ENCODE results near the gene BRMS1. TPM values are rescaled to one million over a fixed set of nuclear protein-coding genes. Genes with fewer than 3 reads are reported as not detected.

BRMS1 gene
- total RNA-seq, 3 donors from 2014 or later: 52.0 to 61.6 (median 54.3) TPM

DNA sequence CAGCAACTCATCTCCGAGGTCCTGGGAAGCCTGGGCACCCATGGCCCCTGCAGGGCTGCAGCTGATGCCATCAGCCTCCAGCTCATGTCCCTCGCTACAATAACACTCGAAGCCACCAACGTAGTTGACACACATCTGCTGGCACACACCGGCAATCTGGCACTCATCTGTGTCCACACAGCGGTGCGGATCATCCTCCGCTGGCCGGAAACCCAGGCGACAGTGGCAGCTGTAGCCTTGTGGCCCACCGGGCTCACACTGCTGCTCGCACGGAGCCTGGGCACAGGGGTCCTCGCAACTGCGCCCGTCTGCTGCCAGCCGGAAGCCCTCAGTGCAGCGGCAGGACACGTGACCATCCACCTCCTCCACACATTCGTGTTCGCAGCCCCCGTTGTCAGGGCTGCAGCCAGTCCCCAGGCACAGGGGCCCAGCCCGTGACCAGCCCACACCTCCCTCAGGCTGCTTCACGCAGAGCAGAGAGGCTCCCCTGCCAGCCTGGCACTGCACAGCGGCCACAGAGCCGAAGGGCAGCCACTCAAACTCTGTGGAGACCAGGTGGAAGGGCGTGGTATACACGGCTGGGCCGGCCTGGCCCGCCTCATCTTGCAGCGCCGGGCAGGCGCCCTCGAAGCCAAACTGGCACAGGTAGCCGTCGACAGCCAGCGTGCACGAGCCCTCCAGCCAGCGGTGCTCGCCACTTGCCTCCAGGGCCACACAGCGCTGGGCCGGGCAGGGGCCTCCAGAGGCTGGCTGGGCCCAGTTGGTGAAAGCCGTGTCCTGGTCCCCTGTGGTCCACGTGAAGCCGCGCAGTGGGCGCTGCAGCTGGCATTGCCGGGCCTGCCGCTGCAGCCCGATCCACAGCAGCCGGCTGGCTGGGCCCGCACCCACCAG is 28.7 kb downstream of the BRMS1 start:
- intact Hi-C loops (cut with DNase I; ENCODE audit: low total_unique reads): no loop called here
- H3K27me3 ChIP-seq: peaks cover 3% of the 10 kb centered on the region in 2 donors
- TF ChIP-seq CTCF (IDR thresholded peaks at IDR 0.05): no peak
- TF ChIP-seq POLR2A (IDR thresholded peaks at IDR 0.05): no peak
- no peak for TF ChIP-seq POLR2AphosphoS5 (IDR thresholded peaks at IDR 0.05)
- H3K9me3 ChIP-seq: no peaks in the 10 kb centered on the region
- no peaks in the 10 kb centered on the region for H3K36me3 ChIP-seq
- peaks cover 13 to 14% of the 10 kb centered on the region in 2 donors for H3K4me1 ChIP-seq
- no peak for DNase-seq (ENCODE audit: low spot score in 2 of 2)
- peak overlapping the region; percentile 67 to 95 for H3K27ac ChIP-seq
- H3K4me3 ChIP-seq: peak overlapping the region; percentile 53 to 77 (median 64)

DNA sequence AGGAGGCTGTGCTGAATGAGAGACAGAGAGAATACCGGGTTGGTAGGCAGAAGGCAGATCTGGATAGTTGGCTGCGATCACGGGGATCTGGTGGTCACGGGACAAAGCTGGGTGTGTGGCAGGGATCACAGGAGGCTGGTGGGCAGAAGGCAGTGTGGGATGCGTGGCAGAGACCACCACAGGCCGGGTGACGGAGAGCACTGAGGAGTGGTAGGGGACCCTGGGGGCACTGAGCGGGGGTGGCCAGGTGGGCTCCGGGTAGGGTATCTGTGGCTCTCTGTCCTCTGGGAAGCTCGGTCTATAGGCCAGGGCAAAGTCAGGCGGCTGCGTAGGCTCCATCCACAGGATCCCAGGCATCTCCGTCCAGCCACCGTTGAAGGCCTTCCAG is 29.4 kb downstream of the BRMS1 start:
- peak overlapping the region; percentile 30 to 95 for H3K27ac ChIP-seq
- peak overlapping the region; percentile 53 to 77 (median 64) for H3K4me3 ChIP-seq
- DNase-seq (ENCODE audit: low spot score in 2 of 2): no peak
- no peaks in the 10 kb centered on the region for H3K36me3 ChIP-seq
- TF ChIP-seq POLR2AphosphoS5 (IDR thresholded peaks at IDR 0.05) (no peak), POLR2A (IDR thresholded peaks at IDR 0.05) (no peak), CTCF (IDR thresholded peaks at IDR 0.05) (no peak)
- no peaks in the 10 kb centered on the region for H3K9me3 ChIP-seq
- H3K4me1 ChIP-seq: peaks cover 13 to 14% of the 10 kb centered on the region in 2 donors
- H3K27me3 ChIP-seq: peaks cover 3% of the 10 kb centered on the region in 2 donors
- intact Hi-C loops (cut with DNase I; ENCODE audit: low total_unique reads): no loop called here

DNA sequence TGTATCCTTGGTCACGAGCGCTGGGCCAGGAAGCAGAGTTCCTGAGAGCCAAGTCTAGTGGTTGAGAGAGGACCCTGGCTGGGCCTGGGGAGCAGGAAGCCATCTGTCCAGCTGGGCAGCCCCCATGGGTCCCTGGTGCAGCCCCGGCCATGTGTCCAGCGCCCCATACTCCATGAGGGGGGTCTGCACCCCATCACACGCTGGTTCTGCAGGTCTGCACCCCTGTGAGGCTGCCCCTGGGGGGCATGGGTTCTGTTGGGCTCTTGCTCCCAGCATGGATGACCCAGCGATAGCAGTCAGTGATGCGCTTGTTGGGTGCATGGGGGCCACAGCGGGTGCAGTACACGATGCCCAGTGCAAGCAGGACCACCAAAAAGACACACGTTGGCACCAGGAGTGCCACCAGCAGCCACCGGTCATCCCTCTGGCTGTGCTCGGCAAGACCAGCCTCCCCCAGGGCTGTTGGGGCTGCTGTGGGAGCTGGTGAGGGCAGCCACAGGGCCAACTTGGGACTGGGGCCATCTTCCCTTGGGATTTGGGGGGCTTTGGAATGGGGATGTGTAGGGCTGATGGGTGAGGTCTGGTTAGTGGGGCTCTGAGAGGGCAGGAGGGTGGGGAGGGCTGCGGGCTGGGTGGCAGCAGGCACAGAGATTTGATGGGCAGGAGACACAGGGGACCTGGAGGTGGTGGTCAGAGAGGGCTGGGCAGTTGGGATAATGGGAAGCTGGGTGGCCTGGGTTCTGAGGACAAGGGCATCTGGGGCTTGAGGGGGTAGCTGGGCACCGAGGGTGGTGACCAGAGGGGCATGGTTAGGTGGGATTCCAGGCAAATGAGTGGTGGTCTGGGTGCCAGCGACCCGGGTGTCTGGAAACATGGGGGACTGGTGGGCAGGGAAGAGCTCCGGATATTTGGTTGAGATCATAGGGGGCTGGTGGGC is 30.1 kb downstream of the BRMS1 start:
- H3K4me3 ChIP-seq: peak overlapping the region; percentile 53 to 77 (median 64)
- intact Hi-C loops (cut with DNase I; ENCODE audit: low total_unique reads): no loop called here
- TF ChIP-seq POLR2A (IDR thresholded peaks at IDR 0.05) (no peak), POLR2AphosphoS5 (IDR thresholded peaks at IDR 0.05) (no peak)
- peaks cover 13 to 14% of the 10 kb centered on the region in 2 donors for H3K4me1 ChIP-seq
- H3K9me3 ChIP-seq: no peaks in the 10 kb centered on the region
- no peak for DNase-seq (ENCODE audit: low spot score in 2 of 2)
- no peaks in the 10 kb centered on the region for H3K36me3 ChIP-seq
- peak overlapping the region; percentile 30 to 95 for H3K27ac ChIP-seq
- peaks cover 3% of the 10 kb centered on the region in 2 donors for H3K27me3 ChIP-seq

- DNase-seq (ENCODE audit: low spot score in 2 of 2): no peak
- Histone ChIP-seq H3K27ac (peak overlapping the region; percentile 83 to 95), H3K27me3 (peaks cover 3% of the 10 kb centered on the region in 2 donors), H3K36me3 (no peaks in the 10 kb centered on the region), H3K4me1 (peaks cover 13 to 14% of the 10 kb centered on the region in 2 donors), H3K9me3 (no peaks in the 10 kb centered on the region), H3K4me3 (peak overlapping the region; percentile 53 to 77 (median 64))
- intact Hi-C loops (cut with DNase I; ENCODE audit: low total_unique reads): no loop called here
- TF ChIP-seq POLR2A (IDR thresholded peaks at IDR 0.05) (no peak), POLR2AphosphoS5 (IDR thresholded peaks at IDR 0.05) (no peak), CTCF (IDR thresholded peaks at IDR 0.05) (no peak)
Measured at GRCh38 chr11:66314186-66314501, 30.8 kb downstream of the BRMS1 start.

DNA sequence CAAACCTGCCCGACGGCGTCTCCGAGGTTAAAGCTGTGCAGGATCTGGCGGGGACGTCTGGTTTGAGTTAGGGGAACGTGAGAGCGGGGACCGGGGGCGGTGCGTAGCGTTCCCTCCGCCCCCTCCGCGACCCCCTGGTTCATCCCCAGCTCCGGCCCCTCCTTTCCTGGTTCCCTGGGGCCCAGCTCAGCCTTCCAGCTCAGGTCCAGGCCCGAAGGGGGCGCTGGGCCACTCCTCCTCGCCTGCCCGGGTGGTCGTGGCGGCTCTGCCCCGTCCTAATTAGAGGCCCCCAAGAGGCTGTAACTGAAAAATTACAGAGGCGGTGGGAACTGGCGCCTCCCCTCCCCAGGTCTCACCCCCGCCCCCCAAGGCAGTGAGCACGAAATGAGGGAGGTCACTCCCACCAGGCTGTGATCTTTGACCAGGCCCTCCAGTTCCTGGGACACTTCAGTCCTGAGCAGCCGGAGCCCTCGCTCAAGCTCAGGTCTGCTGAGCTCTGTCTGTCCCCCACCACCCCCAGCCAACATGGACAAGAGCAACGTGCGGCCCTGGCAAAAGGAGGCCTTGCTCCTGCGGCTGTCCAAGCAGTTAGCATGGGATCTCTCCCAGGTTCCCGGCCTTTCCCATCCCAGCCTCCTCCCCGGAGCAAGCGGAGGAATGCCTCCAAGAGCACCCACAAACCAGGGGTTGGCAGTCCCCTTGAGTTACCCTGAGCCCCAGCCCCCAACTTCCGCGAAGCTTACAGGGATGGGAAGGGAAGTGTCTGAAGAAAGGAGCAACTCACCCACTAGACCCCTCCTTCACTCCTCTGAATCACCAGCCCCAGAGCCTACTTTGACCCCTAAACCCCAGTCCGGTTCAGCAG is 31.4 kb downstream of the BRMS1 start:
- intact Hi-C loops (cut with DNase I; ENCODE audit: low total_unique reads): no loop called here
- Histone ChIP-seq H3K27me3 (peaks cover 3% of the 10 kb centered on the region in 2 donors), H3K4me3 (peak overlapping the region; percentile 53 to 77 (median 64)), H3K9me3 (no peaks in the 10 kb centered on the region), H3K36me3 (no peaks in the 10 kb centered on the region), H3K4me1 (peaks cover 10 to 13% of the 10 kb centered on the region in 2 donors), H3K27ac (peak overlapping the region; percentile 83 to 95)
- DNase-seq (ENCODE audit: low spot score in 2 of 2): no peak
- TF ChIP-seq POLR2A (IDR thresholded peaks at IDR 0.05): no peak
- no peak for TF ChIP-seq CTCF (IDR thresholded peaks at IDR 0.05)
- TF ChIP-seq POLR2AphosphoS5 (IDR thresholded peaks at IDR 0.05): no peak
